ENCODE data around the gene REXO2. TPM values are rescaled to one million over a fixed set of nuclear protein-coding genes. Genes with fewer than 3 reads are reported as not detected.

The REXO2 gene
- total RNA-seq, 1 experiment from 2014 or later = 72.5 TPM

GRCh38 chr11:114463999-114464398 lies 24.7 kb downstream of the REXO2 start:
- no TSS peak for BruUV-seq (replicated peaks)
- H3K27me3 ChIP-seq (ENCODE audit: insufficient read depth, low read length) = no peaks in the 10 kb centered on the region
- no peak overlapping the region for H3K27ac ChIP-seq (ENCODE audit: low read depth, low read length)
- H3K4me1 ChIP-seq (ENCODE audit: control insufficient read depth in 1 of 2, insufficient read depth in 2 of 2, low read length in 2 of 2) = peaks cover 0 to 3% of the 10 kb centered on the region in 2 experiments; a peak in 1 of 4 replicates
- ChIA-PET POLR2A (no interaction called here), CTCF (no interaction called here), RAD21 (ENCODE audit: low non-redundant PET in 1 of 2, low total read pairs in 2 of 2, uncharacterized antibody in 2 of 2, unreplicated experiment in 2 of 2) (no interaction called here)
- H3K9me3 ChIP-seq (ENCODE audit: control insufficient read depth in 1 of 2, insufficient read depth in 1 of 2, low read depth in 1 of 2, low read length in 2 of 2) = no peaks in the 10 kb centered on the region
- no peak for DNase-seq (ENCODE audit: low read depth, low spot score)
- H3K79me2 ChIP-seq (ENCODE audit: insufficient read depth, low read length) = no peaks in the 10 kb centered on the region
- TF ChIP-seq ZFX (IDR thresholded peaks at IDR 0.05) (no peak), FOSL1 (IDR thresholded peaks at IDR 0.05; ENCODE audit: low read depth) (no peak), POLR2AphosphoS5 (IDR thresholded peaks at IDR 0.05; ENCODE audit: low read depth, low read length) (no peak), TCF7L2 (IDR thresholded peaks at IDR 0.05; ENCODE audit: borderline replicate concordance, extremely low read depth, insufficient read depth, insufficient read length) (no peak), CTCF (IDR thresholded peaks at IDR 0.05 in 2 of 3, conservative IDR thresholded peaks at IDR 0.05 in 1 of 3; ENCODE audit: borderline replicate concordance in 1 of 3, insufficient read depth in 1 of 3, low read depth in 2 of 3, low read length in 2 of 3) (no peak), YY1 (IDR thresholded peaks at IDR 0.05; ENCODE audit: extremely low read depth, insufficient replicate concordance, low read depth, low read length) (no peak)
- no peaks in the 10 kb centered on the region for H3K36me3 ChIP-seq (ENCODE audit: control insufficient read depth in 1 of 2, insufficient read depth in 2 of 2, low read length in 2 of 2)
- ATAC-seq = no peak
- no peak overlapping the region for H3K9ac ChIP-seq (ENCODE audit: low read length)
- no peaks in the 10 kb centered on the region for H3K9me2 ChIP-seq (ENCODE audit: insufficient read depth)
- no peaks in the 10 kb centered on the region for H4K20me1 ChIP-seq (ENCODE audit: insufficient read depth)
- intact Hi-C loops (cut with micrococcal nuclease) = loop anchor here (10.0 kb wide), 1 partner anchor 119 kb away; no protein-coding TSS in a partner anchor
- H3K4me3 ChIP-seq (replicated peaks in 1 of 2; ENCODE audit: low read depth in 1 of 2, low read length in 2 of 2) = no peak overlapping the region
- H2AFZ ChIP-seq (ENCODE audit: low read depth, low read length, poor library complexity, severe bottlenecking) = no peak overlapping the region
- H3K4me2 ChIP-seq (ENCODE audit: low read length) = no peak overlapping the region

DNA sequence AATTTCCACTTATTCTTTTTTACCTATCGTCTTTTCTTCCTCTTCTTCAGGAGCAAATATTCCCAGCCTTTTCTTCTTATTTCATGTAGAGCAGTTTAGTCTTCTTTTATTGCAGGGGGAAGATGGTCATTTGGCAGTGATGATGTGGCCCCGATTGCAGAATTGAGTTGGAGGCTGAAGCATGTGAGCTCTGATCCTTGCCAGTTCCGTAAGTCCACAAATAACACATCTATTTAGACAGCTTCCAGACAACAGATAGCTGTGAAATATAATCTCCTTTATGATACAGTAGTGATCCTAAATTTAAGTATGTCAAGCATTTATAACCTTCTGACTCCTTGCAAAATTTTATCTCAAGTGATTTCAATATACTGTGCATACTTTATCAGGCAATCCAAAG lies 27.5 kb downstream of the REXO2 start:
- intact Hi-C loops (cut with micrococcal nuclease) = loop anchor here (10.0 kb wide), 1 partner anchor 122 kb away; no protein-coding TSS in a partner anchor
- no peak overlapping the region for H3K4me2 ChIP-seq (ENCODE audit: low read length)
- no peak overlapping the region for H3K27ac ChIP-seq (ENCODE audit: low read depth, low read length)
- BruUV-seq (replicated peaks) = no TSS peak
- H3K4me3 ChIP-seq (replicated peaks in 1 of 2; ENCODE audit: low read depth in 1 of 2, low read length in 2 of 2) = no peak overlapping the region
- H3K4me1 ChIP-seq (ENCODE audit: control insufficient read depth in 1 of 2, insufficient read depth in 2 of 2, low read length in 2 of 2) = peaks cover 0 to 3% of the 10 kb centered on the region in 2 experiments; a peak in 1 of 4 replicates
- CTCF ChIA-PET = no interaction called here
- H3K9me2 ChIP-seq (ENCODE audit: insufficient read depth) = no peaks in the 10 kb centered on the region
- no peaks in the 10 kb centered on the region for H4K20me1 ChIP-seq (ENCODE audit: insufficient read depth)
- H3K9ac ChIP-seq (ENCODE audit: low read length) = no peak overlapping the region
- H3K27me3 ChIP-seq (ENCODE audit: insufficient read depth, low read length) = no peaks in the 10 kb centered on the region
- H3K9me3 ChIP-seq (ENCODE audit: control insufficient read depth in 1 of 2, insufficient read depth in 1 of 2, low read depth in 1 of 2, low read length in 2 of 2) = no peaks in the 10 kb centered on the region
- no peak overlapping the region for H2AFZ ChIP-seq (ENCODE audit: low read depth, low read length, poor library complexity, severe bottlenecking)
- POLR2A ChIA-PET = no interaction called here
- RAD21 ChIA-PET (ENCODE audit: low non-redundant PET in 1 of 2, low total read pairs in 2 of 2, uncharacterized antibody in 2 of 2, unreplicated experiment in 2 of 2) = no interaction called here
- no peaks in the 10 kb centered on the region for H3K36me3 ChIP-seq (ENCODE audit: control insufficient read depth in 1 of 2, insufficient read depth in 2 of 2, low read length in 2 of 2)
- DNase-seq (ENCODE audit: low read depth, low spot score) (no peak), ATAC-seq (no peak)
- no peaks in the 10 kb centered on the region for H3K79me2 ChIP-seq (ENCODE audit: insufficient read depth, low read length)
- TF ChIP-seq POLR2A (IDR thresholded peaks at IDR 0.05; ENCODE audit: borderline replicate concordance, extremely low read depth, insufficient read depth, insufficient read length) = no peak
- TF ChIP-seq YY1 (IDR thresholded peaks at IDR 0.05; ENCODE audit: extremely low read depth, insufficient replicate concordance, low read depth, low read length) = no peak
- no peak for TF ChIP-seq CEBPB (IDR thresholded peaks at IDR 0.05; ENCODE audit: low read depth)
- TF ChIP-seq SIN3A (IDR thresholded peaks at IDR 0.05; ENCODE audit: low read depth) = no peak
- no peak for TF ChIP-seq ELF1 (IDR thresholded peaks at IDR 0.05; ENCODE audit: borderline replicate concordance, low read depth)
- no peak for TF ChIP-seq SRF (IDR thresholded peaks at IDR 0.05; ENCODE audit: low read depth)
- TF ChIP-seq, protein P1, sequence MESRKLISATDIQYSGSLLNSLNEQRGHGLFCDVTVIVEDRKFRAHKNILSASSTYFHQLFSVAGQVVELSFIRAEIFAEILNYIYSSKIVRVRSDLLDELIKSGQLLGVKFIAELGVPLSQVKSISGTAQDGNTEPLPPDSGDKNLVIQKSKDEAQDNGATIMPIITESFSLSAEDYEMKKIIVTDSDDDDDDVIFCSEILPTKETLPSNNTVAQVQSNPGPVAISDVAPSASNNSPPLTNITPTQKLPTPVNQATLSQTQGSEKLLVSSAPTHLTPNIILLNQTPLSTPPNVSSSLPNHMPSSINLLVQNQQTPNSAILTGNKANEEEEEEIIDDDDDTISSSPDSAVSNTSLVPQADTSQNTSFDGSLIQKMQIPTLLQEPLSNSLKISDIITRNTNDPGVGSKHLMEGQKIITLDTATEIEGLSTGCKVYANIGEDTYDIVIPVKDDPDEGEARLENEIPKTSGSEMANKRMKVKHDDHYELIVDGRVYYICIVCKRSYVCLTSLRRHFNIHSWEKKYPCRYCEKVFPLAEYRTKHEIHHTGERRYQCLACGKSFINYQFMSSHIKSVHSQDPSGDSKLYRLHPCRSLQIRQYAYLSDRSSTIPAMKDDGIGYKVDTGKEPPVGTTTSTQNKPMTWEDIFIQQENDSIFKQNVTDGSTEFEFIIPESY (IDR thresholded peaks at IDR 0.05; ENCODE audit: extremely low read depth, insufficient replicate concordance, low read length) = no peak
- no peak for TF ChIP-seq CBX3 (IDR thresholded peaks at IDR 0.05; ENCODE audit: low read depth)
- TF ChIP-seq ZNF274 (IDR thresholded peaks at IDR 0.05; ENCODE audit: low read depth, low read length) = no peak
- no peak for TF ChIP-seq ATF3 (IDR thresholded peaks at IDR 0.05)
- no peak for TF ChIP-seq SP1 (IDR thresholded peaks at IDR 0.05; ENCODE audit: low read depth)
- no peak for TF ChIP-seq ZFX (IDR thresholded peaks at IDR 0.05)
- no peak for TF ChIP-seq POLR2AphosphoS5 (IDR thresholded peaks at IDR 0.05; ENCODE audit: low read depth, low read length)

All from HCT116 (cell line).